A549 (cell line): Measurements from ENCODE around the gene THADA.

ENCODE experiments used
- CEBPB ChIP-seq, 2 experiments: fragments of >200 bp in 1 of 2; sonication (Bioruptor Twin) in 1 of 2; formaldehyde crosslinking in 1 of 2; IDR thresholded peaks; 2 replicates each; pipeline ENCODE4 v1.6.1; 2012 to 2016
- CTCF ChIP-seq: fragments of >200 bp; sonication (Bioruptor Twin); formaldehyde crosslinking; IDR thresholded peaks from 3 replicates; pipeline ENCODE4 v1.5.1; 2016
- EP300 ChIP-seq, 2 experiments: fragments of >200 bp; sonication (Bioruptor Twin); formaldehyde crosslinking; IDR thresholded peaks; 2 replicates in 1 of 2; 3 replicates in 1 of 2; pipeline ENCODE4 v1.6.1; 2016 to 2017
- POLR2A ChIP-seq: IDR thresholded peaks from 2 replicates; pipeline ENCODE4 v1.6.1; 2012; ENCODE audit warnings: mild to moderate bottlenecking, low read length
- RFX5 ChIP-seq: fragments of 450-650 bp; IDR thresholded peaks from 2 replicates; pipeline ENCODE4 v1.7.1; 2014; ENCODE audit warnings: antibody characterized with exemption, mild to moderate bottlenecking, moderate library complexity

- TF ChIP-seq RFX5 (no peak), POLR2A (no peak), CTCF (no peak), CEBPB (IDR thresholded peaks at IDR 0.05) (no peak), EP300 (IDR thresholded peaks at IDR 0.05) (no peak)
Observed at GRCh38 chr2:43560231-43560547, 35.6 kb downstream of the THADA start.
